ENCODE results near the gene TMEM132C.

The TMEM132C gene

GRCh38 chr12:128328961-128329360 lies 62.0 kb downstream of the TMEM132C start (continued):
- no peak for TF ChIP-seq PRDM4 (tag by site-specific recombination; IDR thresholded peaks at IDR 0.05)
- TF ChIP-seq ZNF341 (tag by site-specific recombination; IDR thresholded peaks at IDR 0.05; ENCODE audit: low read depth): no peak
- no peak for TF ChIP-seq YY1 (tag by site-specific recombination; IDR thresholded peaks at IDR 0.05)
- TF ChIP-seq ZNF121 (tag by site-specific recombination; IDR thresholded peaks at IDR 0.05): no peak

- no peak overlapping the region for H3K27ac ChIP-seq (ENCODE audit: extremely low read depth, low read depth, low read length)
- H3K36me3 ChIP-seq (ENCODE audit: control insufficient read depth in 2 of 2, insufficient read depth in 1 of 2, low read length in 2 of 2): no peaks in the 10 kb centered on the region
- no peaks in the 10 kb centered on the region for H3K9me3 ChIP-seq (ENCODE audit: control insufficient read depth, insufficient read depth, low read depth, low read length)
- no peak overlapping the region for H3K4me3 ChIP-seq (ENCODE audit: low read depth, low read length)
- ChIA-PET POLR2A (no interaction called here), CTCF (interaction anchor here (0.7 kb wide), 1 partner anchor 206 kb away, joined by 3 read pairs; no protein-coding TSS in a partner anchor)
- H3K4me1 ChIP-seq (ENCODE audit: control insufficient read depth, insufficient read depth, low read length): no peaks in the 10 kb centered on the region
- TF ChIP-seq ZNF184 (tag by site-specific recombination; IDR thresholded peaks at IDR 0.05) (no peak), ZNF521 (tag by site-specific recombination; IDR thresholded peaks at IDR 0.05) (no peak), ZNF48 (tag by site-specific recombination; IDR thresholded peaks at IDR 0.05) (no peak), ZNF26 (tag by site-specific recombination; IDR thresholded peaks at IDR 0.05) (no peak), ZNF624 (tag by site-specific recombination; IDR thresholded peaks at IDR 0.05) (no peak), TCF7L2 (IDR thresholded peaks at IDR 0.05; ENCODE audit: borderline replicate concordance, low read depth, low read length) (no peak), ZNF558 (tag by site-specific recombination; IDR thresholded peaks at IDR 0.05) (no peak), ZNF596 (tag by site-specific recombination; IDR thresholded peaks at IDR 0.05) (no peak)
Measured at GRCh38 chr12:128336204-128337070, 69.5 kb downstream of the TMEM132C start.

DNA sequence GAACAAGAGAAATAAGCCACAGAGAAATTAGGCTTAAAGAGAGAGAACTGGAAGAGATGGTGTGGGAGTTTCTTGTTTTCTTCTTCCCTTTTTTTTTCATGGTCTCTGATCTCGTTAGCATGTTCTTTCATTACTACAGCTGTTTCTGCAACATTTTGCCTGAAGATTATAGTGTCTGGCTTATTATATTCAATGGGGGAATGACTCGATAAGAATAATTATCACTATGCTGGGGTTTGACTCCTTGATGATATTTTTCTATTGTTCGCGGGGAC lies 70.0 kb downstream of the TMEM132C start:
- H3K36me3 ChIP-seq (ENCODE audit: control insufficient read depth in 2 of 2, insufficient read depth in 1 of 2, low read length in 2 of 2): no peaks in the 10 kb centered on the region
- CTCF ChIA-PET: no interaction called here
- no peak for TF ChIP-seq SP7 (tag by site-specific recombination; IDR thresholded peaks at IDR 0.05)
- no peak for TF ChIP-seq PRDM2 (tag by site-specific recombination; IDR thresholded peaks at IDR 0.05; ENCODE audit: borderline replicate concordance)
- TF ChIP-seq HOXD13 (CRISPR knock-in tag; IDR thresholded peaks at IDR 0.05; ENCODE audit: borderline replicate concordance): no peak
- TF ChIP-seq BCL11B (tag by site-specific recombination; IDR thresholded peaks at IDR 0.05; ENCODE audit: low read depth): no peak
- TF ChIP-seq ZNF26 (tag by site-specific recombination; IDR thresholded peaks at IDR 0.05): no peak
- TF ChIP-seq, protein P1, sequence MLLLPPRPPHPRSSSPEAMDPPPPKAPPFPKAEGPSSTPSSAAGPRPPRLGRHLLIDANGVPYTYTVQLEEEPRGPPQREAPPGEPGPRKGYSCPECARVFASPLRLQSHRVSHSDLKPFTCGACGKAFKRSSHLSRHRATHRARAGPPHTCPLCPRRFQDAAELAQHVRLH (tag by site-specific recombination; IDR thresholded peaks at IDR 0.05): no peak
- TF ChIP-seq, protein P2, sequence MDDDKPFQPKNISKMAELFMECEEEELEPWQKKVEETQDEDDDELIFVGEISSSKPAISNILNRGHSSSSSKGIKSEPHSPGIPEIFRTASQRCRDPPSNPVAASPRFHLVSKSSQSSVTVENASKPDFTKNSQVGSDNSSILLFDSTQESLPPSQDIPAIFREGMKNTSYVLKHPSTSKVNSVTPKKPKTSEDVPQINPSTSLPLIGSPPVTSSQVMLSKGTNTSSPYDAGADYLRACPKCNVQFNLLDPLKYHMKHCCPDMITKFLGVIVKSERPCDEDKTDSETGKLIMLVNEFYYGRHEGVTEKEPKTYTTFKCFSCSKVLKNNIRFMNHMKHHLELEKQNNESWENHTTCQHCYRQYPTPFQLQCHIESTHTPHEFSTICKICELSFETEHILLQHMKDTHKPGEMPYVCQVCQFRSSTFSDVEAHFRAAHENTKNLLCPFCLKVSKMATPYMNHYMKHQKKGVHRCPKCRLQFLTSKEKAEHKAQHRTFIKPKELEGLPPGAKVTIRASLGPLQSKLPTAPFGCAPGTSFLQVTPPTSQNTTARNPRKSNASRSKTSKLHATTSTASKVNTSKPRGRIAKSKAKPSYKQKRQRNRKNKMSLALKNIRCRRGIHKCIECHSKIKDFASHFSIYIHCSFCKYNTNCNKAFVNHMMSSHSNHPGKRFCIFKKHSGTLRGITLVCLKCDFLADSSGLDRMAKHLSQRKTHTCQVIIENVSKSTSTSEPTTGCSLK (tag by site-specific recombination; IDR thresholded peaks at IDR 0.05): no peak
- no peak for TF ChIP-seq SP2 (tag by site-specific recombination; IDR thresholded peaks at IDR 0.05)

More for the DNA sequence above, 70.0 kb downstream of the TMEM132C start:
- POLR2A ChIA-PET: no interaction called here
- no peaks in the 10 kb centered on the region for H3K4me1 ChIP-seq (ENCODE audit: control insufficient read depth, insufficient read depth, low read length)
- no peak overlapping the region for H3K4me3 ChIP-seq (ENCODE audit: low read depth, low read length)
- no peak overlapping the region for H3K27ac ChIP-seq (ENCODE audit: extremely low read depth, low read depth, low read length)
- no peaks in the 10 kb centered on the region for H3K9me3 ChIP-seq (ENCODE audit: control insufficient read depth, insufficient read depth, low read depth, low read length)

Data from HEK293 (cell line).